Measurements from ENCODE around the gene RXRA.

DNA sequence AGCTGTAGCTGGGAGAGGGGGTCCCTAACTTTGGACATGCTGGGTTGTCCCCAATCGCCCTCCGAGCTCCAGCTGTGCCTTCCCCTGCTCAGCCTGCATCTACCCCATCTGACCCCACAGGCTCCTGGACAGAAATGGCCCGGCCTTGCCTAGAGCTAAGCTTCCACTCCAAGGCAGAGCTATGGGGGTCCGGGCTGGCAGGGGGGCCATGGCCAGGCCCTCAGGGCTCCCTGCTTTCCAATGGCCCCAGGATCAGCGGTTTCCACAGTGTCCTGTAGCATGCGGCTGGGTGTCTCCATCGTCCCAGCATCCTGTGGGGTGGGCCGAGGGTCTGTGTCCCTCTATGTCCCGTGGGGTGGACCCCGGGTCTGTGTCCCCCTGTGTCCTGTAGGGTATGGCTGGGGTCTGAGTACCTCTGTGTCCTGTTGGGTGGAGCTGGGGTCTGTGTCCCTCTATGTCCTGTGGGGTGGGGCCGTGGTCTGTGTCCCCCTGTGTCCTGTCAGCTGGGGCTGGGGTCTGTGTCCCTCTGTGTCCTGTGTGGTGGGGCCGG, 130.6 kb downstream of the RXRA start:
- TF ChIP-seq, protein P1, sequence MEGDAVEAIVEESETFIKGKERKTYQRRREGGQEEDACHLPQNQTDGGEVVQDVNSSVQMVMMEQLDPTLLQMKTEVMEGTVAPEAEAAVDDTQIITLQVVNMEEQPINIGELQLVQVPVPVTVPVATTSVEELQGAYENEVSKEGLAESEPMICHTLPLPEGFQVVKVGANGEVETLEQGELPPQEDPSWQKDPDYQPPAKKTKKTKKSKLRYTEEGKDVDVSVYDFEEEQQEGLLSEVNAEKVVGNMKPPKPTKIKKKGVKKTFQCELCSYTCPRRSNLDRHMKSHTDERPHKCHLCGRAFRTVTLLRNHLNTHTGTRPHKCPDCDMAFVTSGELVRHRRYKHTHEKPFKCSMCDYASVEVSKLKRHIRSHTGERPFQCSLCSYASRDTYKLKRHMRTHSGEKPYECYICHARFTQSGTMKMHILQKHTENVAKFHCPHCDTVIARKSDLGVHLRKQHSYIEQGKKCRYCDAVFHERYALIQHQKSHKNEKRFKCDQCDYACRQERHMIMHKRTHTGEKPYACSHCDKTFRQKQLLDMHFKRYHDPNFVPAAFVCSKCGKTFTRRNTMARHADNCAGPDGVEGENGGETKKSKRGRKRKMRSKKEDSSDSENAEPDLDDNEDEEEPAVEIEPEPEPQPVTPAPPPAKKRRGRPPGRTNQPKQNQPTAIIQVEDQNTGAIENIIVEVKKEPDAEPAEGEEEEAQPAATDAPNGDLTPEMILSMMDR (IDR thresholded peaks at IDR 0.05) = no peak
- TF ChIP-seq POLR2A (IDR thresholded peaks at IDR 0.05) = no peak

Data from thyroid gland (tissue), 4 donors.